NCI-H2171 treated with DMSO at 0.1 percent for 48 hours (cell line): ENCODE results near the gene ADCY1.

ENCODE experiments used
- DNase-seq: peaks from one replicate; lab custom pipeline; 2025; lab: John Stamatoyannopoulos, UW

The ADCY1 gene

DNA sequence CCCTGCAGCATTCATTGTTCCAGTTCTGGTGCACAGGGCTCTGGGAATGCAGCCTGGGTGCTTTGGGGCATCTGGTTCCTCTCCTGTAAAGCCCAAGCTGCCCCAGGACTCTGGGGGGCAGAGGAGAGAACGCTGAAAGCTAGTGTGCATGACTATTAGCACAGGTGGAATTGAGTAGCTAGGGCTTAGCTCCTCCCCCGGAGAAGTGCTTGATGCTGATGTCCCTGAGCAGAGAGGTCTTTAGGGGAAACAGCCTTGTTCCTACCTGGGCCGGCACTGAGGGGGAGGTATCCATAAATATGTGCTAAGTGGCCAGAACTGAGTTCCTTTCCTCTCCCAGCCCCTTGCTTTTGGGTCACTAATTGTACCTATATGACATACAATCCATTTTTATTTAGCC, 3.9 kb downstream of the ADCY1 start:
- DNase-seq = no peak

- DNase-seq = no peak
These were observed 4.3 kb downstream of the ADCY1 start for GRCh38 chr7:45578467-45578866.

DNA sequence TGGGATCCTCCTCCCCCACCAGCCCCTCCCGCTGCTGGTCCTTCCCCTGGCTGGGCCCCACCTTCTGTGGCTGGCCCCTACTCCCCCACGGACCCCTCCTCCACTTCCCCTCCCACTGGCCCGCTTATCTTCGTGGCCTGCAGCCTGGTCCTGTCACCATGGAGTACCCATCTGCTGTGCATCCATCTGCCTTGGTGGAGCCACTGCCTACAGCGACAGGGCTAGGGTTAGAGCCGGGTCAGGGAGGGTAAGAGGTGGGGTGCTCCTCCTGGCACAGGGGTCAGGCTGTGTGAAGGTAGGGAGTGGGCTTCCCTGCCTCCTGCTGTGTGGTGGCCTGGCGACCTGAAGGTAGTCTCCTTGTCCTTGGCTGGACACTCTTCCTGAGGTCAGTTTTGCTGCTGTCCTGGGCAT, 5.2 kb downstream of the ADCY1 start:
- DNase-seq = no peak

GRCh38 chr7:45580053-45580872, 6.1 kb downstream of the ADCY1 start:
- DNase-seq = no peak

DNA sequence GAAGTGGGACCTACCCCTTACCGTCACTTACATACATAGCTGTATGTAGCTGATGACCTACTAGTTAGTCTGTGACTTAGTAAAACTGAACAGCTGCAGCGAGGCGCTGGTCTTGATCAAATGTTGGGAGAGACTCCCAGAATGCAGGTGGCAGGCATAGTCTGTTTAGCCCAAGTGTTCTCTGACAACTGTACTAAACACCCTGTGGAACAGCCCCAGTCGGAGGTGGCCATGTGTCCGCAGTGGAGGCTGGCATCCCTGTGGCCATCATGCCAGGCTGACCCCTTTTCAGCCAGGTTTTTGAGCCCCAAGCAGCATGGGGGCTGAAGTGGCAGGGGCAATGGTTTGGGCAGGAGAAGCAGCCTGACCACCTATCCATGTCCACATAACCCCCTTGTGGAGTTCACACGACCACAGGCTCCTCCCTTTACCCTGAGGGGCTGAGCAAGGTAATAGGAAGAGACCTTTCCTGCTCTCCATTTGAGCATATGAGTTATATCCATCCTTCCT, 7.2 kb downstream of the ADCY1 start:
- no peak for DNase-seq

- DNase-seq = no peak
These were observed 8.1 kb downstream of the ADCY1 start for GRCh38 chr7:45582136-45582749.

DNA sequence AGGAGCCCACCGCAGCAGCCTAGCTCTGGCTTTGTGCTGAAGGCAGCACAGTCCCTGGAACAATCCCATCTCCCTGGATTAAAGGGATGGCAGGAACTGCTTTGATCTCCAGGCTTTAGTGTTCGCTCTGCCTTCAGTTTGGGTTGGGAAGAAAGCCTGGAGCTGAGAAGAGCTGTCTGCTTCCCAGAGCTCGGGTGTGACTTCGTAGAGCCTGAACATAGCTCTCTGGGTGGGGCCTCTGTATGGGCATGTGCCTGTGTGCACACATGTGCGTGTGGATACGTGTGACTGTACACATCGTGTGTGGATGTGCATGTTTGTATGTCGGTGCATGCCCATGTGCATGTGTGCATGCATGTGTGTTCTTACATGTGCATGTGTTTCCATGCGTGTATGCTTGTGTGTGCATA, 8.7 kb downstream of the ADCY1 start:
- DNase-seq = no peak

DNA sequence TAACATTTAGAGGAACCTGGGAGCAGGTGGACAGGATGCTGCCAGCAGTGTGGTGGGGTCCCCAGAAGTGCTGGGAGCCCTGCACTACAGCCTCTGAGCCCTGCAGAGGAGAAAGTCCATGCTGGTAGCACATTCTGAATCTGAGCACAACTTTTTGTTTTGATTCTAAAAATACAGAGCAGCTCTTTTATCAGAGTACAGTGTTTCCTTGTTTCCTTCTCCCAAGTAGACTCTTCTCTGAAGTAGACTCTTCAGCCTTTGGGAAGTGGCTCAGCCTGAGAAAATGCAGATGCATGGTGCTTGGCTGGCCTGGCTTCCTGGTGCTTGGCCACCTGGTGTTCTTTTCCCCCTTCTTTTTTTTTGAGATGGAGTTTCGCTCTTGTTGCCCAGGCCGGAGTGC, 9.1 kb downstream of the ADCY1 start:
- no peak for DNase-seq

GRCh38 chr7:45584261-45585210, 10.4 kb downstream of the ADCY1 start:
- DNase-seq = no peak

- DNase-seq = no peak
These were observed 11.5 kb downstream of the ADCY1 start for GRCh38 chr7:45585628-45586027.

GRCh38 chr7:45586542-45587520, 12.7 kb downstream of the ADCY1 start:
- no peak for DNase-seq

- no peak for DNase-seq
These were observed 14.3 kb downstream of the ADCY1 start for GRCh38 chr7:45588466-45588865.

DNA sequence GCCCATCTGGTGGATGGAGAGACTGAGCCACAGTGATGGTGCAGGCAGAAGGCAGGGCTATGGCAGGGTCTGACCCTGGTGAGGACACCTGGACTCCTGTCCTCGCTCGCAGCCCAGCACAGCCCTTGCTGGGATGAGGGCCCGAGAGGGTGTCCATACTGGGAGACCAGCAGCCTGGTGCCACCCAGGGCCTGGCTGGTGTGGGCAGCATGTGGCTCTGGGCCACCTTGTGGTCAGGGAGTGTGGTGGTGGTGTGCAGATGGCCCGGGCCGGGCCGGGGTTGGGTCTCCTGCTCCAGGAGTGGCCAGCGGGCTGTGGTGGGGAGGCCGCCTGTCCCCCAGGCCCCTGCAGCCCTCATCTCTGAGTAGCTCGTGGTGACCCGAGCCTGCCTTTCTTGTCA, 14.9 kb downstream of the ADCY1 start:
- DNase-seq = no peak

DNA sequence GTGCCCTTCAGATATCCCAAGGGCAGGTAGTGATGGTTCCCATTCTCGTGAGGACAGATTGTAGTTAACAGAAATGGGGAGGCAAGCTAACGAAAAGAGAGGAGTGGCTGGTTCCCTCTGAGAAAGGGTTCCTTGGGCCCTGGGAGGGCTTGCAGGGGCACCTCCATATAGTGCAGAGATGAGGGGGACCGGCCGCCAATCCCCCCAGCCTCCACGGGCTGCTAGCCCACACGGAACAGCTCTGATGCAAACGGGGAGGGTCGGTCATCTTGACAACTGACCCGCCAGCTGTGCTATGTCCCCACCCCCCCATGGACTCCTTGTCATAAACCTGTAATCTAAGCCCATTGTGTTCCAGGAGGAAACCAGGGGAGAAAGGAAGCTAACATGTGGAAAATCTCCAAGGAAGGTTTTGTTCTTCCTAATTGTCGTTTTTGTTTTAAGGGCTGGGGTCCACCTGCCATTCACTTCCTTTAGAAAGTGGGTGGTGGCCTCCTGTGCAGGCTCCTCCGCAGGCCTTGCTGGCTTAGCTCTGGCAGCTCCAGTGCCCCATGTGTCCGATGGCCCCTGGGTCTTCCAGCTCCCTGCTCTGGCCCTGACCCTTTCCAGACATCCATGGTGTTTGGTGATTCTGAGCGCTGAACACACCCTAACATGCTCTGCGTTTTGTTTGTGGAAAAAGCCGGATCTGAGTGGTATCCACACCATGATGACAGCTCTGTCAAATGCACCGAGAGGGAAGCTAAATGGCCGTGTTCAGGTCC, 15.9 kb downstream of the ADCY1 start:
- DNase-seq = no peak

- DNase-seq = no peak
These were observed 16.5 kb downstream of the ADCY1 start for GRCh38 chr7:45590679-45591057.

DNA sequence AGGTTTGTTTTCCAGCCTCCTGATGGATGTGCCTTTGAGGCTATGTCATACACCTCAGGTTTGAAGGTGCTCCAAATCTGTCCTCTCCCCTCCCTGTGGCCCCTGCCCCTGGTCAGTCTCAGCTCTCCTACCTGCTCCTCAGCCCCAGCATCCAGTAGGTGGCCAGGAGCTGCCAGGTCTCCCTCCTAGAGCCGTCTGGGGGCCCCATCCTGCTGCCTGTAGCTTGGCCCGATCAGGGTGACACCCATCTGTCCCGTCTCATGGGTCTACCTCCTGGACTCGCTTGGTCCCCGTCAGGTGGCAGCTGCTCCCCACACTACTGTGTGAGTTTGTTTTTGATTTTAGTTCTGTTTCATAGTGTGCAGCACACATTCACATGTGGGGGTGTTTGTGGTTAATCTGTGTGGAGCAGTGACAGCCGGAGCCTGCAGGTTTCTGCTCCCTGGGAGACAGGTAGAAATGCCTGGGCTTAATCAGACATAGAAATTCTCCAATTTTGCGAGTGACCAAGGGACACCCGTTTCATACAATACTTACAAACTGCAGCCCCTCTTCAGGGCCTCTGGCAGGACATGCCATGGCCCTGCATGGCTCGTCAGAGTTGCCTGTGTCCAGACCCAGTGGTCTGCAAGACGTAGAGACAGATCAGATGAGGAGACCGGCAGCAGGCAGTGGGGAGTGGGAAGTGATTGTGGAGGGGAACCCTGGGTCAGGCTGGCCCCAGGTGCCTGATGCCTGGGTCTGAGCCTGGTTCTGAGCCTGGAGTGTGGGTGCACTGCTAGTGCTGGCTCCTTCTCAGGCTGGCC, 17.1 kb downstream of the ADCY1 start:
- DNase-seq = no peak

DNA sequence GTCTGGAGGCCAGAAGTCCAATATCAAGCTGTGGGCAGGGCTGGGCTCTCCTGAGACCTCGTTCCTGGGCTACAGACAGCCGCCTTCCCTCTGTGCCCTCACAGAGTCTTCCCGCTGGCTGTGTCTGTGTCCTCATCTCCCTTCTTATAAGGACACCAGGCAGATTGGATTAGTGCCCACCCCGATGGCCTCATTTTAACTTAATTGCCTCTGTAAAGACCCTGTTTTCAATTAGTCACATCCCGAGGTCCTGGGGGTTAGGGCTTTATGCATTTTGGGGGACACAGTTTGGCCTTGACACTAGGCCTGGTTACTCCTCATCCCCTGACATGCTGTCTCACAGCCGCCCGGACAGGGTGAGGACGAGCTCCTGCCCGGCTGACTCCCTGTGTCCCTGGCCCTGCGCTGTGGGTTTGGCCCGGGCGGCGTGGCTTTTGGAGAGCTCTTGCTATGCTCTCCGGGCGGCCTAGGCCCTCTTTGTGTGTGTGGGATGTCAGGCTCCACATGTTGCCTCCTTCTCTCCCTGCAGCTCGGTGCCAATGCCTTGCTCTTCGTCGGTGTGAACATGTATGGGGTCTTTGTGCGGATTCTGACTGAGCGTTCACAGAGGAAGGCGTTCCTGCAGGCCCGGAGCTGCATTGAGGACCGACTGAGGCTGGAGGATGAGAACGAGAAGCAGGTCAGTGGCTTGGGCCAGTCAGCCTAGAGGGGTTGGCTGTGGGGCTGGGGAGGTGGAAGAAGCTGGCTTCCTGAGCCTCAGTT, 18.2 kb downstream of the ADCY1 start:
- DNase-seq = no peak

DNA sequence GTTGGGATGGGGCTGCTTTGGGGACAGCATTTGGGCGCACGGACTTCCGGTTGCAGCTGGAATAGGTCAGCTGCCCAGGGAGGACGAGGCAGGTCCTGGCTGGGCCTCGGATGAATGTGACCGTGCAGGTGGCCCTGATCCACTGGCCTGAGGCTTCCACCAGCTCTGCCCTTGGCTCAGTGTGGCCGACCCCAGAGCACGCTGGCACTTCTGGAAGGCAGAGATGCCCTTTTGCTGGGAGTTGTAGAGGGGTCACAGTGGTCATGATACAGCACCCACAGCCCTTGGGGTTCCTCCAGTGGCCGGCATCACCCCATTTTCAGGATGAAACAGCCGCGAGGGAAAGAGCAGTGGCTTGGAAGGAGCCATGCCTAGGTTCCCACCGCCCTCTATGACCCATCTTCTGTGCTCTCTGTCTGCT, 19.0 kb downstream of the ADCY1 start:
- no peak for DNase-seq

DNA sequence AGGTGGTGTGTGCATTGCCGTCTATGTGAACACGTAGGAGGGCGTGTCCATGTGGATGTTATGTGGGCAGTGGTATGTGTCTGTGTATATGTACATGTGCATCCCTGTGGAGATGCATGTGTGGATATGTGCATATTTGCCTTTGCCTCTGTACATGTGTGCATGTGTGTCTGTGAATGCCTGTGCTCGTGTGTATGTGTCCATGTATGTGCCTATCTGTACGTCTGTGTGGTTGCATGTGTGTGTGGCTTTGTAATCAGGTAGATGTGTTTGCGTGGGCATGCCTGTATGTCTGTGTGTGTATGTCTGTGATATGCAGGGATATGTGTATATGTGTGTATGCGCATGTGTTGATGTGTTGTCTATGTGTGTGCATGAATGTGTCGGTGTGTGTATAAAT, 19.7 kb downstream of the ADCY1 start:
- DNase-seq = no peak
